Common myeloid progenitor, CD34-positive (primary cell): ENCODE results near the gene MYO1A.
"Not testable (repeated sequence)": the region's sequence is repeated elsewhere in the genome, so short reads cannot be mapped to it uniquely, and the experiment has no call there.

ENCODE experiments used
- CTCF ChIA-PET: fragments of 350-600 bp; sonication (Branson Sonifier 250); formaldehyde crosslinking; loops from one replicate; lab custom pipeline; 2021; ENCODE audit warnings: antibody characterized with exemption; lab: Charles Lee
- POLR2A ChIA-PET: fragments of 350-600 bp; sonication (Branson Sonifier 250); formaldehyde crosslinking; loops from one replicate; lab custom pipeline; 2021; ENCODE audit warnings: antibody characterized with exemption; lab: Charles Lee
- DNase-seq, 3 donors: peaks; one replicate each; pipeline versions ENCODE4 v3.0.0 to v3.0.0-alpha.2; 2013
- H3K27ac ChIP-seq, 2 experiments: 1 replicate in 1 of 2; 2 replicates in 1 of 2; pipeline ENCODE4 v1.7.0; 2013; ENCODE audit warnings: inconsistent platforms in 2 of 2, low read length in 2 of 2, mild to moderate bottlenecking in 2 of 2, low read depth in 1 of 2, moderate library complexity in 1 of 2; ENCODE audit not compliant: severe bottlenecking in 2 of 2, insufficient read depth in 1 of 2, poor library complexity in 1 of 2
- H3K27me3 ChIP-seq, 5 experiments: replicated peaks in 2 of 5; 1 replicate in 3 of 5; 2 replicates in 2 of 5; pipeline versions ENCODE4 v1.6.1 to v1.7.0; 2013; ENCODE audit warnings: low read length in 4 of 5, mild to moderate bottlenecking in 2 of 5, moderate library complexity in 2 of 5, inconsistent platforms in 1 of 5; ENCODE audit not compliant: insufficient read depth in 5 of 5, control insufficient read depth in 4 of 5
- H3K36me3 ChIP-seq, 4 experiments: 1 replicate in 2 of 4; 2 replicates in 2 of 4; pipeline versions ENCODE4 v1.6.1 to v1.7.0; 2013; ENCODE audit warnings: low read length in 3 of 4, control low read depth in 1 of 4, mild to moderate bottlenecking in 1 of 4; ENCODE audit not compliant: control insufficient read depth in 4 of 4, insufficient read depth in 4 of 4
- H3K4me1 ChIP-seq, 4 experiments: 1 replicate in 3 of 4; 2 replicates in 1 of 4; pipeline versions ENCODE4 v1.6.1 to v1.7.1; 2013; ENCODE audit warnings: low read length in 3 of 4, mild to moderate bottlenecking in 3 of 4, control low read depth in 1 of 4, inconsistent platforms in 1 of 4, moderate library complexity in 1 of 4; ENCODE audit not compliant: control insufficient read depth in 4 of 4, insufficient read depth in 4 of 4; ENCODE audit errors: control extremely low read depth in 1 of 4
- H3K4me3 ChIP-seq, 7 experiments: 1 replicate in 4 of 7; 2 replicates in 3 of 7; pipeline versions ENCODE4 v1.5.1 to v1.7.0; 2013; ENCODE audit warnings: mild to moderate bottlenecking in 7 of 7, low read length in 6 of 7, moderate library complexity in 6 of 7, inconsistent platforms in 2 of 7, low read depth in 2 of 7, control low read depth in 1 of 7; ENCODE audit not compliant: insufficient read depth in 4 of 7, control insufficient read depth in 1 of 7; ENCODE audit errors: extremely low read depth in 1 of 7
- H3K9me3 ChIP-seq, 5 experiments: 1 replicate in 4 of 5; 2 replicates in 1 of 5; pipeline versions ENCODE4 v1.6.1 to v1.7.1; 2013; ENCODE audit warnings: low read length in 4 of 5, mild to moderate bottlenecking in 2 of 5, inconsistent platforms in 1 of 5, low read depth in 1 of 5, moderate library complexity in 1 of 5; ENCODE audit not compliant: control insufficient read depth in 4 of 5, insufficient read depth in 2 of 5; ENCODE audit errors: control extremely low read depth in 1 of 5
- WGBS: methylation state at CpG from one replicate; pipeline ENCODE4 v1.1.5; 2013; ENCODE audit not compliant: insufficient coverage; 5-methylcytosine and 5-hydroxymethylcytosine counted together

Gene MYO1A

GRCh38 chr12:57078519-57079404, 28.8 kb upstream of the MYO1A start, which contains the start of gene NEMP1:
Gene NEMP1, minus strand, starts transcription at chr12:57078791. Its CDS starts 46 bp downstream, at chr12:57078745.
- POLR2A ChIA-PET = interaction anchor here (0.6 to 4.8 kb wide), 5 partner anchors 10 to 442 kb away, joined by 3 to 45 read pairs (median 5); partner anchors contain the start of genes NAB2 and STAT6
- 0% methylated on average over 20 of the region's 39 CpGs for WGBS

GRCh38 chr12:57073566-57074450, 23.9 kb upstream of the MYO1A start:
- not testable (repeated sequence) for H3K27me3 ChIP-seq, H3K9me3 ChIP-seq, DNase-seq, H3K27ac ChIP-seq, H3K4me3 ChIP-seq
- WGBS = no CpG with 5 or more reads among the region's 6 CpGs
- CTCF ChIA-PET = interaction anchor here (0.9 to 29.8 kb wide), 7 partner anchors 9 to 65 kb away, joined by 3 to 835 read pairs (median 6); partner anchors contain the start of genes NAB2 and STAT6
- peaks cover 0 to 15% (median 13%) of the 10 kb centered on the region in 4 experiments for H3K4me1 ChIP-seq
- H3K36me3 ChIP-seq = peaks cover 0 to 28% (median 10%) of the 10 kb centered on the region in 4 experiments
- POLR2A ChIA-PET = interaction anchor here (0.9 kb wide), 1 partner anchor 14 kb away, joined by 3 read pairs; no protein-coding TSS in a partner anchor

More at GRCh38 chr12:57078519-57079404, 28.8 kb upstream of the MYO1A start, which contains the start of gene NEMP1:
- Histone ChIP-seq H3K27me3 (no peaks in the 10 kb centered on the region), H3K4me1 (peaks cover 7 to 27% (median 22%) of the 10 kb centered on the region in 4 experiments), H3K9me3 (no peaks in the 10 kb centered on the region), H3K27ac (peak within 1 kb of the TSS; percentile 70 to 90), H3K4me3 (peak within 1 kb of the TSS; percentile 41 to 96 (median 92)), H3K36me3 (peaks cover 0 to 2% (median 0%) of the 10 kb centered on the region in 4 experiments)
- CTCF ChIA-PET = interaction anchor here (1.2 to 29.8 kb wide), 6 partner anchors 8 to 77 kb away, joined by 3 to 835 read pairs (median 10); partner anchors contain the start of genes NAB2 and STAT6
- DNase-seq = peak; percentile 100

DNA sequence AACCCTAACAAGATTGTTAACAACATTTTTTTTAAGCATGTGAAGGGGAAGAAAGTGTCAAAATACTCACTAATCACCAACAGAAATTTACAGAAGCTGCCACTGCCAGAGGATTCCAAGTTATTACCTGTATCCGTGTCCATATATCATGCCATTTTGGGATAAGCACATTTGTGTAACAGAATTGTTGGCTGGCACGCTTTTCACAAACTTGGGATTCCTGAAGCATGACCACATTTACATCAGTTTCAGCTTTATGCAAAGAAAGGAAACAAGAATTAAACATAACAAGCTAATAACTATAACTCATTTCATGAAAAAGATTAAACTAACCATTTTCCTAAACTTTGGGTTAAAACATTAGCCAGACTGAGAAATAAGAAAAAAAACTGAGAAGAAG, 22.7 kb upstream of the MYO1A start:
- Histone ChIP-seq H3K4me3 (no peak overlapping the region), H3K4me1 (peaks cover 0 to 11% (median 9%) of the 10 kb centered on the region in 4 experiments), H3K27me3 (no peaks in the 10 kb centered on the region), H3K9me3 (no peaks in the 10 kb centered on the region), H3K36me3 (peaks cover 0 to 38% (median 14%) of the 10 kb centered on the region in 4 experiments), H3K27ac (no peak overlapping the region)
- CTCF ChIA-PET = interaction anchor here (0.6 to 29.8 kb wide), 8 partner anchors 8 to 116 kb away, joined by 3 to 835 read pairs (median 6); partner anchors contain the start of genes NAB2 and STAT6
- WGBS = 100% methylated on average over 2 of the region's 2 CpGs
- no peak for DNase-seq
- POLR2A ChIA-PET = interaction anchor here (0.6 kb wide), 1 partner anchor 39 kb away, joined by 8 read pairs; the partner anchor contains the start of gene STAT6

GRCh38 chr12:57069523-57069922, 19.6 kb upstream of the MYO1A start:
- ChIA-PET POLR2A (interaction anchor here (0.8 to 2.4 kb wide), 4 partner anchors 19 to 42 kb away, joined by 3 to 23 read pairs (median 6); partner anchors contain the start of genes NAB2 and STAT6), CTCF (interaction anchor here (0.8 to 29.8 kb wide), 17 partner anchors 11 to 111 kb away, joined by 3 to 835 read pairs (median 6); partner anchors contain the start of genes NAB2, NEMP1 and STAT6)
- Histone ChIP-seq H3K9me3 (no peaks in the 10 kb centered on the region), H3K36me3 (peaks cover 3 to 48% (median 18%) of the 10 kb centered on the region in 4 experiments), H3K4me1 (peaks cover 0 to 9% (median 6%) of the 10 kb centered on the region in 4 experiments), H3K27ac (peak overlapping the region in 1 of 2 experiments; percentile 68), H3K27me3 (no peaks in the 10 kb centered on the region), H3K4me3 (no peak overlapping the region)
- peak; percentile 89 to 94 (median 93) for DNase-seq
- 0% methylated on average over 2 of the region's 3 CpGs for WGBS

DNA sequence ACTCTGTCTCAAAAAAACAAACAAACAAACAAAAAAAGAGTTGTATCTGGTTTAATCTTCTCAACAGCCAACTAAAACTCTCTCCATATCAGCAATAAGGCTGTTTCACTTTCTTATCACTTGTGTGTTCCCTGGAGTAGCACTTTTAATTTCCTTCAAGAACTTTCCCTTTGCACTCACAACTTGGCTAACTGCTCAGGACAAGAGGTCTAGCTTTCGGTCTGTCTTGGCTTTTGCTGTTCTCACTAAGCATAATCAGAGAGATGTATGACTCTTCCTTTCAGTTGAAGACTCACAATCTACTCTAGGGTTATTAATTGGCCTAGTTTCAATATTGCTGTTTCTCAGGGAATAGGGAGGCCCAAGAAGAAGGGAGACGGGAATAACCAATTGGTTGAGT, 16.3 kb upstream of the MYO1A start:
- Histone ChIP-seq H3K9me3 (no peaks in the 10 kb centered on the region), H3K27ac (no peak overlapping the region), H3K4me1 (peaks cover 0 to 15% (median 6%) of the 10 kb centered on the region in 4 experiments), H3K27me3 (no peaks in the 10 kb centered on the region), H3K4me3 (no peak overlapping the region), H3K36me3 (peaks cover 3 to 43% (median 16%) of the 10 kb centered on the region in 4 experiments)
- no peak for DNase-seq
- 95% methylated on average over 2 of the region's 2 CpGs for WGBS
- POLR2A ChIA-PET = no interaction called here
- CTCF ChIA-PET = interaction anchor here (1.4 to 29.8 kb wide), 4 partner anchors 14 to 58 kb away, joined by 4 to 835 read pairs (median 14); partner anchors contain the start of genes NAB2 and STAT6
